ENCODE measurements around the gene CHTOP. TPM values are rescaled to one million over a fixed set of nuclear protein-coding genes. Genes with fewer than 3 reads are reported as not detected.
"Not testable (repeated sequence)": the region's sequence is repeated elsewhere in the genome, so short reads cannot be mapped to it uniquely, and the experiment has no call there.

Gene CHTOP
- total RNA-seq, result 108 to 114 TPM (median 111 TPM) in 3 replicates

- no peaks in the 10 kb centered on the region for H3K9me3 Mint-ChIP-seq
- H3K4me1 Mint-ChIP-seq, result peaks cover 21% of the 10 kb centered on the region
These were observed at the start of gene CHTOP for GRCh38 chr1:153633754-153634665. Gene CHTOP, plus strand, starts transcription at chr1:153634066. Its CDS starts 2,523 bp downstream, at chr1:153636589.

GRCh38 chr1:153585006-153585405 lies 48.9 kb upstream of the CHTOP start:
- H3K4me1 Mint-ChIP-seq, result peaks cover 13% of the 10 kb centered on the region
- H3K4me3 Mint-ChIP-seq, result no peak overlapping the region
- H3K36me3 Mint-ChIP-seq, result no peaks in the 10 kb centered on the region
- no peak for DNase-seq (ENCODE audit: low spot score in 2 of 2, unreplicated experiment in 2 of 2)
- no peaks in the 10 kb centered on the region for H3K9me3 Mint-ChIP-seq
- H3K27ac Mint-ChIP-seq, result no peak overlapping the region
- H3K27me3 Mint-ChIP-seq (ENCODE audit: low read depth), result no peaks in the 10 kb centered on the region
- no peak for TF ChIP-seq CTCF (IDR thresholded peaks at IDR 0.05; ENCODE audit: unreplicated experiment)

More at GRCh38 chr1:153633754-153634665, at the start of gene CHTOP:
- H3K36me3 Mint-ChIP-seq, result peaks cover 25% of the 10 kb centered on the region
- peak within 1 kb of the TSS; percentile 87 for H3K4me3 Mint-ChIP-seq
- no peak for TF ChIP-seq CTCF (IDR thresholded peaks at IDR 0.05; ENCODE audit: unreplicated experiment)
- DNase-seq (ENCODE audit: low spot score in 2 of 2, unreplicated experiment in 2 of 2), result peak; percentile 89 to 94
- peak within 1 kb of the TSS; percentile 100 for H3K27ac Mint-ChIP-seq
- H3K27me3 Mint-ChIP-seq (ENCODE audit: low read depth), result no peaks in the 10 kb centered on the region

GRCh38 chr1:153586347-153586746 lies 47.5 kb upstream of the CHTOP start:
- Mint-ChIP-seq H3K4me3 (no peak overlapping the region), H3K4me1 (peaks cover 13% of the 10 kb centered on the region), H3K27me3 (ENCODE audit: low read depth) (no peaks in the 10 kb centered on the region), H3K27ac (no peak overlapping the region), H3K36me3 (no peaks in the 10 kb centered on the region), H3K9me3 (no peaks in the 10 kb centered on the region)
- TF ChIP-seq CTCF (IDR thresholded peaks at IDR 0.05; ENCODE audit: unreplicated experiment), result no peak
- no peak for DNase-seq (ENCODE audit: low spot score in 2 of 2, unreplicated experiment in 2 of 2)

GRCh38 chr1:153587314-153587713 lies 46.6 kb upstream of the CHTOP start:
- Mint-ChIP-seq H3K27me3 (ENCODE audit: low read depth) (no peaks in the 10 kb centered on the region), H3K27ac (no peak overlapping the region), H3K4me3 (no peak overlapping the region), H3K9me3 (no peaks in the 10 kb centered on the region), H3K4me1 (peaks cover 13% of the 10 kb centered on the region), H3K36me3 (no peaks in the 10 kb centered on the region)
- no peak for DNase-seq (ENCODE audit: low spot score in 2 of 2, unreplicated experiment in 2 of 2)
- TF ChIP-seq CTCF (IDR thresholded peaks at IDR 0.05; ENCODE audit: unreplicated experiment), result no peak

GRCh38 chr1:153588033-153588432 lies 45.8 kb upstream of the CHTOP start:
- H3K9me3 Mint-ChIP-seq; H3K36me3 Mint-ChIP-seq; H3K27ac Mint-ChIP-seq; DNase-seq (ENCODE audit: low spot score in 2 of 2, unreplicated experiment in 2 of 2); H3K4me3 Mint-ChIP-seq; H3K27me3 Mint-ChIP-seq (ENCODE audit: low read depth): not testable (repeated sequence)
- H3K4me1 Mint-ChIP-seq, result peaks cover 16% of the 10 kb centered on the region

GRCh38 chr1:153588482-153588881 lies 45.4 kb upstream of the CHTOP start:
- Mint-ChIP-seq H3K4me3 (no peak overlapping the region), H3K27ac (no peak overlapping the region), H3K4me1 (peaks cover 16% of the 10 kb centered on the region), H3K36me3 (no peaks in the 10 kb centered on the region), H3K9me3 (no peaks in the 10 kb centered on the region), H3K27me3 (ENCODE audit: low read depth) (no peaks in the 10 kb centered on the region)
- no peak for TF ChIP-seq CTCF (IDR thresholded peaks at IDR 0.05; ENCODE audit: unreplicated experiment)
- no peak for DNase-seq (ENCODE audit: low spot score in 2 of 2, unreplicated experiment in 2 of 2)
